HCT116 (cell line): ENCODE data around the gene SSUH2. TPM values are rescaled to one million over a fixed set of nuclear protein-coding genes. Genes with fewer than 3 reads are reported as not detected.

Experiments
- ATAC-seq: fragments of 200-7000 bp; cut with Tn5 transposase; 2 replicates; pipeline ENCODE4 v1.9.1; 2020; ENCODE audit warnings: mild to moderate bottlenecking, moderate library complexity
- BruUV-seq: library from RNA; stranded (reverse); fragments of 400-500 nt; replicated peaks from 2 replicates; lab custom pipeline; 2021; lab: Mats Ljungman, UMichigan
- CTCF ChIA-PET: fragments of 300-600 bp; sonication (Branson Sonifier 250); formaldehyde crosslinking; loops from one replicate; lab custom pipeline; 2021; ENCODE audit warnings: antibody characterized with exemption; lab: Charles Lee
- POLR2A ChIA-PET: fragments of 300-600, 350-600 bp; sonication (Branson Sonifier 250); formaldehyde crosslinking; loops from one replicate; lab custom pipeline; 2021; ENCODE audit warnings: antibody characterized with exemption; lab: Charles Lee
- RAD21 ChIA-PET, 2 experiments: fragments of 300-600 bp; sonication (Branson Sonifier 250); formaldehyde crosslinking; loops; one replicate each; lab custom pipeline; 2023; ENCODE audit warnings: low total read pairs in 2 of 2; ENCODE audit not compliant: uncharacterized antibody in 2 of 2, unreplicated experiment in 2 of 2, low non-redundant PET in 1 of 2; lab: Charles Lee
- DNase-seq: peaks from one replicate; pipeline ENCODE4 v3.0.0-alpha.2; 2010; ENCODE audit warnings: low read depth, low spot score
- H2AFZ ChIP-seq: fragments of 200-600 bp; shearing (Covaris generic), sonication (generic); 2 replicates; pipeline ENCODE4 v1.6.1; 2017; ENCODE audit warnings: low read depth, mixed run types, mixed read lengths, antibody characterized with exemption, low read length; ENCODE audit not compliant: poor library complexity, severe bottlenecking
- H3K27ac ChIP-seq: 2 replicates; pipeline ENCODE4 v1.5.1; 2012; ENCODE audit warnings: low read depth, low read length
- H3K27me3 ChIP-seq: fragments of 200-600 bp; sonication (generic); 2 replicates; pipeline ENCODE4 v1.6.1; 2016; ENCODE audit warnings: mixed run types, low read length, mixed read lengths; ENCODE audit not compliant: insufficient read depth
- H3K36me3 ChIP-seq, 2 experiments: fragments of 200-500 bp in 1 of 2; fragments of 200-600 bp in 1 of 2; sonication (Bioruptor generic) in 1 of 2; sonication (generic) in 1 of 2; 2 replicates each; pipeline versions ENCODE4 v1.5.1 to v1.6.1; 2014 to 2016; ENCODE audit warnings: low read length in 2 of 2, inconsistent platforms in 1 of 2, mixed read lengths in 1 of 2, mixed run types in 1 of 2; ENCODE audit not compliant: insufficient read depth in 2 of 2, control insufficient read depth in 1 of 2
- H3K4me1 ChIP-seq, 2 experiments: fragments of 200-600 bp in 1 of 2; sonication (generic) in 1 of 2; 2 replicates each; pipeline versions ENCODE4 v1.5.1 to v1.6.1; 2012 to 2017; ENCODE audit warnings: low read length in 2 of 2, inconsistent platforms in 1 of 2, mild to moderate bottlenecking in 1 of 2, mixed read lengths in 1 of 2, mixed run types in 1 of 2, moderate library complexity in 1 of 2; ENCODE audit not compliant: insufficient read depth in 2 of 2, control insufficient read depth in 1 of 2
- H3K4me2 ChIP-seq: fragments of 200-600 bp; sonication (generic); 2 replicates; pipeline ENCODE4 v1.6.1; 2017; ENCODE audit warnings: mixed run types, low read length, mixed read lengths
- H3K4me3 ChIP-seq, 2 experiments: fragments of 200-600 bp in 1 of 2; sonication (generic) in 1 of 2; replicated peaks in 1 of 2; 2 replicates each; pipeline ENCODE4 v1.5.1; 2011 to 2016; ENCODE audit warnings: low read length in 2 of 2, control low read depth in 1 of 2, low read depth in 1 of 2, mild to moderate bottlenecking in 1 of 2, mixed read lengths in 1 of 2, mixed run types in 1 of 2
- H3K79me2 ChIP-seq: fragments of 200-600 bp; sonication (generic); 2 replicates; pipeline ENCODE4 v1.6.1; 2017; ENCODE audit warnings: mild to moderate bottlenecking, mixed run types, low read length, moderate library complexity, mixed read lengths; ENCODE audit not compliant: insufficient read depth
- H3K9ac ChIP-seq: fragments of 200-600 bp; sonication (generic); 2 replicates; pipeline ENCODE4 v1.6.1; 2016; ENCODE audit warnings: low read length, mixed read lengths
- H3K9me2 ChIP-seq: fragments of 200-600 bp; sonication (generic), shearing (Covaris generic); 2 replicates; pipeline ENCODE4 v1.6.1; 2017; ENCODE audit warnings: mixed run types, mild to moderate bottlenecking, moderate library complexity; ENCODE audit not compliant: insufficient read depth
- H3K9me3 ChIP-seq, 2 experiments: fragments of 200-500 bp in 1 of 2; fragments of 200-600 bp in 1 of 2; sonication (Bioruptor generic) in 1 of 2; sonication (generic) in 1 of 2; 2 replicates each; pipeline ENCODE4 v1.6.1; 2014 to 2017; ENCODE audit warnings: low read length in 2 of 2, mixed read lengths in 2 of 2, inconsistent platforms in 1 of 2, low read depth in 1 of 2, mild to moderate bottlenecking in 1 of 2, mixed run types in 1 of 2, moderate library complexity in 1 of 2; ENCODE audit not compliant: control insufficient read depth in 1 of 2, insufficient read depth in 1 of 2
- H4K20me1 ChIP-seq: fragments of 200-600 bp; sonication (generic), shearing (Covaris generic); 2 replicates; pipeline ENCODE4 v1.6.1; 2017; ENCODE audit warnings: mixed run types, mild to moderate bottlenecking, moderate library complexity; ENCODE audit not compliant: insufficient read depth
- CEBPB ChIP-seq: IDR thresholded peaks from 2 replicates; pipeline ENCODE4 v1.6.1; 2012; ENCODE audit warnings: low read depth
- EGR1 ChIP-seq: IDR thresholded peaks from 2 replicates; pipeline ENCODE4 v1.6.1; 2012; ENCODE audit warnings: low read depth
- ELF1 ChIP-seq: IDR thresholded peaks from 2 replicates; pipeline ENCODE4 v1.6.1; 2012; ENCODE audit warnings: low read depth, borderline replicate concordance
- EZH2 ChIP-seq: fragments of 200-600 bp; sonication (generic); IDR thresholded peaks from 2 replicates; pipeline ENCODE4 v1.6.1; 2017; ENCODE audit warnings: antibody characterized with exemption, mixed run types
- FOSL1 ChIP-seq: IDR thresholded peaks from 2 replicates; pipeline ENCODE4 v1.6.1; 2012; ENCODE audit warnings: low read depth
- JUND ChIP-seq: IDR thresholded peaks from 2 replicates; pipeline ENCODE4 v1.6.1; 2012
- POLR2AphosphoS5 ChIP-seq: IDR thresholded peaks from 2 replicates; pipeline ENCODE4 v1.6.1; 2011; ENCODE audit warnings: mild to moderate bottlenecking, low read depth, low read length, moderate library complexity
- SP1 ChIP-seq: IDR thresholded peaks from 2 replicates; pipeline ENCODE4 v1.6.1; 2012; ENCODE audit warnings: low read depth
- SRF ChIP-seq: IDR thresholded peaks from 2 replicates; pipeline ENCODE4 v1.6.1; 2012; ENCODE audit warnings: low read depth
- TCF7L2 ChIP-seq: IDR thresholded peaks from 2 replicates; pipeline ENCODE4 v1.7.0; 2011; ENCODE audit warnings: borderline replicate concordance, inconsistent platforms; ENCODE audit not compliant: insufficient read depth, insufficient read length; ENCODE audit errors: extremely low read depth
- ZNF274 ChIP-seq: fragments of 200-500 bp; sonication (Bioruptor generic); IDR thresholded peaks from 2 replicates; pipeline ENCODE4 v1.6.1; 2014; ENCODE audit warnings: mild to moderate bottlenecking, low read depth, low read length, inconsistent platforms
- intact Hi-C: fragments of 100-400 bp; cut with micrococcal nuclease; formaldehyde crosslinking; loops from 2 replicates; pipeline ENCODE4 v1.10.0; 2022
- total RNA-seq: library from RNA; stranded (reverse); gene quantifications from one replicate; pipeline ENCODE4 v1.2.1, GENCODE V29; 2021; ENCODE audit not compliant: unreplicated experiment
- TF ChIP-seq, protein P1 (sequence below): IDR thresholded peaks from 2 replicates; pipeline ENCODE4 v1.6.1; 2011; ENCODE audit warnings: mild to moderate bottlenecking, low read length, moderate library complexity; ENCODE audit not compliant: insufficient replicate concordance; ENCODE audit errors: extremely low read depth
- TF ChIP-seq, protein P2 (sequence below): IDR thresholded peaks from 2 replicates; pipeline ENCODE4 v1.6.1; 2012; ENCODE audit warnings: low read depth

SSUH2 gene
- total RNA-seq, 1 experiment from 2014 or later: 0.76 TPM

DNA sequence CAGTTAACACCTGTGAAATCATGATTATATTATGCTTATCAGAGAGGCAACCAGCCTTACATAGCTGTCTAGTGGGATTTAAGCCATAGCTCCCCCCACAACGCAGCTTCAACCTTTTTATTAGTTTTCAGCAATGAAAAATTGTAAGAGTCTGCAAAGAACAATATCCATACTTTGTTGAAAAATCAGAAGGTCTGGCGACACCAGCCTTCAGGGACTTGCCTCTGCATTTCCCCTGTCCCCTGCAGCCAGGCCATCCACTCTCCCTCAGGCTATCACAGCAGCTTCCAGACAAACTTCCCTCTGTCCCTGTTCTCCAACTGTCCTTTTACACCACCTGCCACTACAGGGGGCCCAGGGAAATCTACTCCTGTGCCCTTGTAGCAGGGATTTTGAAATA lies 59.9 kb downstream of the SSUH2 start:
- Histone ChIP-seq H2AFZ (no peak overlapping the region), H3K9me2 (no peaks in the 10 kb centered on the region), H3K9me3 (no peaks in the 10 kb centered on the region), H4K20me1 (no peaks in the 10 kb centered on the region), H3K79me2 (no peaks in the 10 kb centered on the region), H3K36me3 (no peaks in the 10 kb centered on the region), H3K4me3 (no peak overlapping the region), H3K4me1 (no peaks in the 10 kb centered on the region), H3K4me2 (no peak overlapping the region), H3K27ac (no peak overlapping the region), H3K9ac (no peak overlapping the region), H3K27me3 (no peaks in the 10 kb centered on the region)
- ChIA-PET RAD21 (no interaction called here), POLR2A (no interaction called here), CTCF (no interaction called here)
- no peak for TF ChIP-seq CEBPB
- TF ChIP-seq, protein P1, sequence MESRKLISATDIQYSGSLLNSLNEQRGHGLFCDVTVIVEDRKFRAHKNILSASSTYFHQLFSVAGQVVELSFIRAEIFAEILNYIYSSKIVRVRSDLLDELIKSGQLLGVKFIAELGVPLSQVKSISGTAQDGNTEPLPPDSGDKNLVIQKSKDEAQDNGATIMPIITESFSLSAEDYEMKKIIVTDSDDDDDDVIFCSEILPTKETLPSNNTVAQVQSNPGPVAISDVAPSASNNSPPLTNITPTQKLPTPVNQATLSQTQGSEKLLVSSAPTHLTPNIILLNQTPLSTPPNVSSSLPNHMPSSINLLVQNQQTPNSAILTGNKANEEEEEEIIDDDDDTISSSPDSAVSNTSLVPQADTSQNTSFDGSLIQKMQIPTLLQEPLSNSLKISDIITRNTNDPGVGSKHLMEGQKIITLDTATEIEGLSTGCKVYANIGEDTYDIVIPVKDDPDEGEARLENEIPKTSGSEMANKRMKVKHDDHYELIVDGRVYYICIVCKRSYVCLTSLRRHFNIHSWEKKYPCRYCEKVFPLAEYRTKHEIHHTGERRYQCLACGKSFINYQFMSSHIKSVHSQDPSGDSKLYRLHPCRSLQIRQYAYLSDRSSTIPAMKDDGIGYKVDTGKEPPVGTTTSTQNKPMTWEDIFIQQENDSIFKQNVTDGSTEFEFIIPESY: no peak
- no peak for TF ChIP-seq SRF
- TF ChIP-seq TCF7L2: no peak
- TF ChIP-seq JUND: no peak
- TF ChIP-seq ZNF274: no peak
- no peak for TF ChIP-seq EGR1
- no peak for TF ChIP-seq FOSL1
- TF ChIP-seq, protein P2, sequence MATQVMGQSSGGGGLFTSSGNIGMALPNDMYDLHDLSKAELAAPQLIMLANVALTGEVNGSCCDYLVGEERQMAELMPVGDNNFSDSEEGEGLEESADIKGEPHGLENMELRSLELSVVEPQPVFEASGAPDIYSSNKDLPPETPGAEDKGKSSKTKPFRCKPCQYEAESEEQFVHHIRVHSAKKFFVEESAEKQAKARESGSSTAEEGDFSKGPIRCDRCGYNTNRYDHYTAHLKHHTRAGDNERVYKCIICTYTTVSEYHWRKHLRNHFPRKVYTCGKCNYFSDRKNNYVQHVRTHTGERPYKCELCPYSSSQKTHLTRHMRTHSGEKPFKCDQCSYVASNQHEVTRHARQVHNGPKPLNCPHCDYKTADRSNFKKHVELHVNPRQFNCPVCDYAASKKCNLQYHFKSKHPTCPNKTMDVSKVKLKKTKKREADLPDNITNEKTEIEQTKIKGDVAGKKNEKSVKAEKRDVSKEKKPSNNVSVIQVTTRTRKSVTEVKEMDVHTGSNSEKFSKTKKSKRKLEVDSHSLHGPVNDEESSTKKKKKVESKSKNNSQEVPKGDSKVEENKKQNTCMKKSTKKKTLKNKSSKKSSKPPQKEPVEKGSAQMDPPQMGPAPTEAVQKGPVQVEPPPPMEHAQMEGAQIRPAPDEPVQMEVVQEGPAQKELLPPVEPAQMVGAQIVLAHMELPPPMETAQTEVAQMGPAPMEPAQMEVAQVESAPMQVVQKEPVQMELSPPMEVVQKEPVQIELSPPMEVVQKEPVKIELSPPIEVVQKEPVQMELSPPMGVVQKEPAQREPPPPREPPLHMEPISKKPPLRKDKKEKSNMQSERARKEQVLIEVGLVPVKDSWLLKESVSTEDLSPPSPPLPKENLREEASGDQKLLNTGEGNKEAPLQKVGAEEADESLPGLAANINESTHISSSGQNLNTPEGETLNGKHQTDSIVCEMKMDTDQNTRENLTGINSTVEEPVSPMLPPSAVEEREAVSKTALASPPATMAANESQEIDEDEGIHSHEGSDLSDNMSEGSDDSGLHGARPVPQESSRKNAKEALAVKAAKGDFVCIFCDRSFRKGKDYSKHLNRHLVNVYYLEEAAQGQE: no peak
- TF ChIP-seq ELF1: no peak
- no peak for TF ChIP-seq EZH2
- TF ChIP-seq POLR2AphosphoS5: no peak
- TF ChIP-seq SP1: no peak
- no TSS peak for BruUV-seq
- DNase-seq (no peak), ATAC-seq (no peak)
- intact Hi-C loops: no loop called here
